HG03432 (cell line): ENCODE results near the gene PABPC1L2B.
"Not testable (repeated sequence)": the region's sequence is repeated elsewhere in the genome, so short reads cannot be mapped to it uniquely, and the experiment has no call there.

Experiments used
- ATAC-seq: cut with Tn5 transposase; IDR thresholded peaks from one replicate; pipeline ENCODE4 v1.9.1; 2021; ENCODE audit warnings: mild to moderate bottlenecking, moderate library complexity; ENCODE audit not compliant: unreplicated experiment

Gene PABPC1L2B

DNA sequence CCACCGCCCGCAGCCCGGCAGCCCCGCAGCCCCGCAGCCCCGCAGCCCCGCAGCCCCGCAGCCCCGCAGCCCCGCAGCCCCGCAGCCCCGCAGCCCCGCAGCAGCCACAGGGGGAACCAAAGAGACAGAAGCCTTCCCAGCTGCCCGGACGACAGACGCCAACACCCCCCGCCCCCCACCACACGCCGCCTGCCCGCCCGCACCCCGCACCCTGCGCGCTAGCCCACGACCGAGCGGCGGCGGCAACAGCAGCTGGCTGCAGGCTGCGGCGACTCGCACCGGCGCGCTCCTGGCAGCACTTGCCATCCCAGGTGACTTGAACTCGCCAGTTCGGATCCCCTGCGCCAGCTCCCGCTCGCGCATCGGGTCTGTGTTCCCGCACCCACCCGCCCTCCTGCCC lies at the start of gene PABPC1L2B:
Gene PABPC1L2B, plus strand, starts transcription at position 207 of the 400 bp plus-strand sequence. CDS start 704 bp downstream, outside the sequence.
- ATAC-seq, result not testable (repeated sequence)

- not testable (repeated sequence) for ATAC-seq
Measured at GRCh38 chrX:72959971-72960370, 42.8 kb upstream of the PABPC1L2B start.

DNA sequence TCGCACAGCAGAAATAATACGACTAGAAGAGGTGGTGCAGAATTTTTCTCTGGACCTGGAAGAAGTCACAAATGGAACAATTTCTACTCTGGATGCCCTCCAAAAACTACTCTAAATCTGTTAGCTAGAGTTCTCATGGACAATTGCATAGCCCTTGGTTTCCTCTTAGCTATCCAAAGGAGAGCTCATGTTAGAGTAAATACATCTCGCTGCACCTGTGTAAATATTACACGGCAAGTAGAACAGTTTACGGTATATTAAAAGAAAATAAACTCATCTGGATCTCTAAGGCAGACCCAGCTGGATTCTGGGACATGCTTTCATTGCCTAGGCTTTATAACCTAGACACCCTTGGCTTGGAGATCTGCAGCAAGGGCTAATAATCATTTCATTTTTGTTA lies 30.9 kb upstream of the PABPC1L2B start:
- ATAC-seq, result not testable (repeated sequence)

GRCh38 chrX:72974885-72975284 lies 27.9 kb upstream of the PABPC1L2B start:
- not testable (repeated sequence) for ATAC-seq

DNA sequence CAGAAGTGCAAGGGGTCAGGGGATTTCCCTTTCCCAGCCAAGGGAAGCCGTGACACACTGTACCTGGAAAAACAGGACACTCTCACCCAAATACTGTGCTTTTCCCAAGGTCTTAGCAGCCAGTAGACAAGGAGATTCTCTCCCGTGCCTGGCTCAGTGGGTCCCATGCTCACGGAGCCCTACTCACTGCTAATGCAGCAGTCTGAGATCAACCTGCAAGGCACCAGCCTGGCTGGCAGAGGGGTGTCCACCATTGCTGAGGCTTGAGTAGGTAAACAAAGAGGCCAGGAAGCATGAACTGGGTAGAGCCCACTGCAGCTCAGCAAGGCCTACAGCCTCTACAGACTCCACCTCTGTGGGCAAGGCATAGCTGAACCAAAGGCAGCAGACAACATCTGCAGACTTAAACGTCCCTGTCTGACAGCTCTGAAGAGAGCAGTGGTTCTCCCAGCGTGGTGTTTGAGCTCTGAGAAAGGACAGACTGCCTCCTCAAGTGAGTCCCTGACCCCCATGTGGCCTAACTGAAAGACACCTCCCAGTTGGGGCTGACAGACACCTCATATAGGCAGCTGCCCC lies 21.8 kb upstream of the PABPC1L2B start:
- ATAC-seq, result not testable (repeated sequence)

DNA sequence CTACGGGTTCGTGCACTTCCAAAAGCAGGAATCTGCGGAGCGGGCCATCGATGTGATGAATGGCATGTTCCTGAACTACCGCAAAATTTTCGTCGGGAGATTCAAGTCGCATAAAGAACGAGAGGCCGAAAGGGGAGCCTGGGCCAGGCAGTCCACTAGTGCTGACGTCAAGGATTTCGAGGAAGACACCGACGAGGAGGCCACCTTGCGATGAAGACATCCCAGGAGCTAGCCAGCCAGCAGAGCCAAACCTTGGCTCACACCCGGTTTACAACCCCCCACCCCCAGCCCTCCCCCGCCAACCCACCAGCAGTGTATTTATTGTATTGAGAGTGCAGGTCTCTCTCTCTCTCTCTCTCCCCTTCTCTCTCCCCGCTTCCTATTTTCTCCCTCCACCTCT lies 1.3 kb downstream of the PABPC1L2B start:
- not testable (repeated sequence) for ATAC-seq

- ATAC-seq, result no peak
Measured at GRCh38 chrX:73021361-73022092, 18.8 kb downstream of the PABPC1L2B start.

DNA sequence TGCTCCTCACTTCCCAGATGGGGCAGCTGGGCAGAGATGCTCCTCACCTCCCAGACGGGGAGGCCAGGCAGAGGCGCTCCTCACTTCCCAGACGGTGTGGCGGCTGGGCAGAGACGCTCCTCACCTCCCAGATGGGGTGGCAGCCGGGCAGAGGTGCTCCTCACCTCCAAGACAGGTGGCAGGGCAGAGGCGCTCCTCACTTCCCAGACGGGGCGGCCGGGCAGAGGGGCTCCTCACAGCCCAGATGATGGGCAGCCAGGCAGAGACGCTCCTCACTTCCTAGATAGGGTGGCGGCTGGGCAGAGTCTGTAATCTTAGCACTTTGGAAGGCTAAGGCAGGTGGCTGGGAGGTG lies 19.3 kb downstream of the PABPC1L2B start:
- not testable (repeated sequence) for ATAC-seq

- no peak for ATAC-seq
Measured at GRCh38 chrX:73028876-73029275, 26.1 kb downstream of the PABPC1L2B start.
